PC-3 (cell line): ENCODE data around the gene FRK.

Experiments used
- EZH2 ChIP-seq: fragments of 300-600 bp; sonication (generic); IDR thresholded peaks from one replicate; pipeline ENCODE4 v1.6.1; 2017; ENCODE audit warnings: antibody characterized with exemption, mild to moderate bottlenecking, low read length; ENCODE audit not compliant: unreplicated experiment
- TF ChIP-seq, protein P1 (sequence below): fragments of 300-600 bp; sonication (generic); conservative IDR thresholded peaks from 2 replicates; pipeline ENCODE4 v1.5.1; 2017; ENCODE audit warnings: antibody characterized with exemption, low read depth, mild to moderate bottlenecking, low read length

- TF ChIP-seq, protein P1, sequence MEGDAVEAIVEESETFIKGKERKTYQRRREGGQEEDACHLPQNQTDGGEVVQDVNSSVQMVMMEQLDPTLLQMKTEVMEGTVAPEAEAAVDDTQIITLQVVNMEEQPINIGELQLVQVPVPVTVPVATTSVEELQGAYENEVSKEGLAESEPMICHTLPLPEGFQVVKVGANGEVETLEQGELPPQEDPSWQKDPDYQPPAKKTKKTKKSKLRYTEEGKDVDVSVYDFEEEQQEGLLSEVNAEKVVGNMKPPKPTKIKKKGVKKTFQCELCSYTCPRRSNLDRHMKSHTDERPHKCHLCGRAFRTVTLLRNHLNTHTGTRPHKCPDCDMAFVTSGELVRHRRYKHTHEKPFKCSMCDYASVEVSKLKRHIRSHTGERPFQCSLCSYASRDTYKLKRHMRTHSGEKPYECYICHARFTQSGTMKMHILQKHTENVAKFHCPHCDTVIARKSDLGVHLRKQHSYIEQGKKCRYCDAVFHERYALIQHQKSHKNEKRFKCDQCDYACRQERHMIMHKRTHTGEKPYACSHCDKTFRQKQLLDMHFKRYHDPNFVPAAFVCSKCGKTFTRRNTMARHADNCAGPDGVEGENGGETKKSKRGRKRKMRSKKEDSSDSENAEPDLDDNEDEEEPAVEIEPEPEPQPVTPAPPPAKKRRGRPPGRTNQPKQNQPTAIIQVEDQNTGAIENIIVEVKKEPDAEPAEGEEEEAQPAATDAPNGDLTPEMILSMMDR: no peak
- TF ChIP-seq EZH2: no peak
Observed at GRCh38 chr6:115977220-115977619, 83.5 kb downstream of the FRK start.
